ENCODE measurements around the gene C9orf153. TPM values are rescaled to one million over a fixed set of nuclear protein-coding genes. Genes with fewer than 3 reads are reported as not detected.
A peak's percentile ranks its signal among the peaks of the same experiment; 100 is the strongest.
"Not testable (repeated sequence)": the region's sequence is repeated elsewhere in the genome, so short reads cannot be mapped to it uniquely, and the experiment has no call there.

The C9orf153 gene
- total RNA-seq = 0.15 TPM

- ATAC-seq (no peak), DNase-seq (ENCODE audit: low spot score) (no peak)
Observed at GRCh38 chr9:86259557-86259956, at the start of gene C9orf153. C9orf153 (minus strand) TSS chr9:86259657; CDS start chr9:86229603, 30,054 bp downstream.

- no peak for DNase-seq (ENCODE audit: low spot score)
- ATAC-seq = no peak
Observed at GRCh38 chr9:86308687-86309086, 49.2 kb upstream of the C9orf153 start.

GRCh38 chr9:86304236-86304730 is 44.8 kb upstream of the C9orf153 start:
- no peak for ATAC-seq
- DNase-seq (ENCODE audit: low spot score) = no peak

- ATAC-seq = no peak
Observed at GRCh38 chr9:86303316-86303975, 44.0 kb upstream of the C9orf153 start.

GRCh38 chr9:86301686-86302085 is 42.2 kb upstream of the C9orf153 start:
- no peak for DNase-seq (ENCODE audit: low spot score)
- no peak for ATAC-seq

More at GRCh38 chr9:86303316-86303975, 44.0 kb upstream of the C9orf153 start:
- no peak for DNase-seq (ENCODE audit: low spot score)

- ATAC-seq (peak; percentile 12), DNase-seq (ENCODE audit: low spot score) (no peak)
Observed at GRCh38 chr9:86300701-86301100, 41.2 kb upstream of the C9orf153 start.

GRCh38 chr9:86298873-86299272 is 39.4 kb upstream of the C9orf153 start:
- no peak for DNase-seq (ENCODE audit: low spot score)
- ATAC-seq = peak; percentile 30

- DNase-seq (ENCODE audit: low spot score); ATAC-seq: not testable (repeated sequence)
Observed at GRCh38 chr9:86290341-86290740, 30.9 kb upstream of the C9orf153 start.

GRCh38 chr9:86288499-86289198 is 29.2 kb upstream of the C9orf153 start:
- ATAC-seq = no peak
- no peak for DNase-seq (ENCODE audit: low spot score)

- no peak for DNase-seq (ENCODE audit: low spot score)
- no peak for ATAC-seq
Observed at GRCh38 chr9:86287013-86287412, 27.6 kb upstream of the C9orf153 start.

- no peak for ATAC-seq
- DNase-seq (ENCODE audit: low spot score) = no peak
Observed at GRCh38 chr9:86286278-86286677, 26.8 kb upstream of the C9orf153 start.

- no peak for ATAC-seq
- DNase-seq (ENCODE audit: low spot score) = no peak
Observed at GRCh38 chr9:86285261-86285660, 25.8 kb upstream of the C9orf153 start.

- ATAC-seq = peak; percentile 15
- no peak for DNase-seq (ENCODE audit: low spot score)
Observed at GRCh38 chr9:86282979-86283535, 23.6 kb upstream of the C9orf153 start.

GRCh38 chr9:86282077-86282978 is 22.9 kb upstream of the C9orf153 start, which contains the start of gene ISCA1:
ISCA1 (minus strand) TSS chr9:86282538; CDS start chr9:86282458, 80 bp downstream.
- DNase-seq (ENCODE audit: low spot score) (peak; percentile 97), ATAC-seq (peak; percentile 91)

GRCh38 chr9:86281593-86282076 is 22.2 kb upstream of the C9orf153 start:
- DNase-seq (ENCODE audit: low spot score) (no peak), ATAC-seq (peak; percentile 68)

GRCh38 chr9:86280580-86280979 is 21.1 kb upstream of the C9orf153 start:
- DNase-seq (ENCODE audit: low spot score) = no peak

GRCh38 chr9:86279839-86280238 is 20.4 kb upstream of the C9orf153 start:
- DNase-seq (ENCODE audit: low spot score) = no peak
- no peak for ATAC-seq

More at GRCh38 chr9:86280580-86280979, 21.1 kb upstream of the C9orf153 start:
- ATAC-seq = no peak

GRCh38 chr9:86277072-86277471 is 17.6 kb upstream of the C9orf153 start:
- DNase-seq (ENCODE audit: low spot score) (no peak), ATAC-seq (no peak)

GRCh38 chr9:86275962-86276361 is 16.5 kb upstream of the C9orf153 start:
- ATAC-seq (no peak), DNase-seq (ENCODE audit: low spot score) (no peak)

- DNase-seq (ENCODE audit: low spot score) = no peak
- no peak for ATAC-seq
Observed at GRCh38 chr9:86274821-86275643, 15.6 kb upstream of the C9orf153 start.
